NCI-H82 (cell line): ENCODE results near the gene ITCH.
"Not testable (repeated sequence)": the region's sequence is repeated elsewhere in the genome, so short reads cannot be mapped to it uniquely, and the experiment has no call there.

ENCODE experiments used
- DNase-seq: peaks from one replicate; lab custom pipeline; 2025; lab: John Stamatoyannopoulos, UW

The ITCH gene

GRCh38 chr20:34461779-34462087, 98.7 kb downstream of the ITCH start:
- no peak for DNase-seq

GRCh38 chr20:34468951-34469350, 105.9 kb downstream of the ITCH start:
- DNase-seq = peak; percentile 30

- peak; percentile 39 for DNase-seq
These were observed 109.3 kb downstream of the ITCH start for GRCh38 chr20:34472246-34472925.

- DNase-seq = peak; percentile 90
These were observed 110.3 kb downstream of the ITCH start for GRCh38 chr20:34473262-34473883.

GRCh38 chr20:34475979-34476736, 113.1 kb downstream of the ITCH start:
- no peak for DNase-seq

GRCh38 chr20:34479627-34480026, 116.6 kb downstream of the ITCH start:
- DNase-seq = no peak

- DNase-seq = not testable (repeated sequence)
These were observed 119.1 kb downstream of the ITCH start for GRCh38 chr20:34482154-34482553.

GRCh38 chr20:34483585-34484220, 120.6 kb downstream of the ITCH start:
- not testable (repeated sequence) for DNase-seq

- DNase-seq = no peak
These were observed 122.1 kb downstream of the ITCH start for GRCh38 chr20:34485068-34485634.

- no peak for DNase-seq
These were observed 128.3 kb downstream of the ITCH start for GRCh38 chr20:34491226-34491931.

- no peak for DNase-seq
These were observed 128.9 kb downstream of the ITCH start for GRCh38 chr20:34491932-34492509.

- no peak for DNase-seq
These were observed 130.6 kb downstream of the ITCH start for GRCh38 chr20:34493646-34494045.

- no peak for DNase-seq
These were observed 132.2 kb downstream of the ITCH start for GRCh38 chr20:34495307-34495706.

GRCh38 chr20:34495916-34496315, 132.8 kb downstream of the ITCH start:
- DNase-seq = no peak

- not testable (repeated sequence) for DNase-seq
These were observed 134.5 kb downstream of the ITCH start for GRCh38 chr20:34497596-34497995.

- no peak for DNase-seq
These were observed 137.8 kb downstream of the ITCH start for GRCh38 chr20:34500823-34501222.

GRCh38 chr20:34506480-34506879, 143.4 kb downstream of the ITCH start:
- no peak for DNase-seq

GRCh38 chr20:34507702-34508413, 144.8 kb downstream of the ITCH start:
- DNase-seq = no peak

- DNase-seq = no peak
These were observed 147.5 kb downstream of the ITCH start for GRCh38 chr20:34510575-34510974.

- no peak for DNase-seq
These were observed 148.8 kb downstream of the ITCH start for GRCh38 chr20:34511891-34512265.
